GM12872 (cell line): ENCODE results near the gene SCNM1.

Source experiments
- CTCF ChIP-seq: IDR thresholded peaks from 3 replicates; pipeline ENCODE4 v1.5.1; 2011; ENCODE audit warnings: low read depth, mild to moderate bottlenecking, low read length, moderate library complexity; ENCODE audit not compliant: insufficient read depth

SCNM1 gene

DNA sequence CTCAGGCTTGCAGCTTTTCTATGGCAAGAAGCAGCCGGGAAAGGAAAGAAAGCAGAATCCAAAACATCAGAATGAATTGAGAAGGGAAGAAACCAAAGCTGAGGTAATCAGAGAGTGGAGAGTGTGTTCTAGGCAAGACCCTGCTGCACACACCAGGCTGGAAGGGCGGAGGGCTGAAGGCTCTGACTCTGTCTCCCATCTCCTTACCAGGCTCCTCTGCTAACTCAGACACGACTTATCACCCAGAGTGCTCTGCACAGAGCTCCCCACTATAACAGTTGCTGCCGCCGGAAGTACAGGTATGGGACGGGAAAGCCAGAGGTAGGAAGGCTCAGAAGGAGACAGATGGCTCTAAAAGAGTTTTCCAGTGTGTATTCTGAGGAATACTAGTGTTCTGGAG lies 1.2 kb downstream of the SCNM1 start:
- TF ChIP-seq CTCF = no peak

- no peak for TF ChIP-seq CTCF
These were observed 5.2 kb downstream of the SCNM1 start for GRCh38 chr1:151171190-151171589.

DNA sequence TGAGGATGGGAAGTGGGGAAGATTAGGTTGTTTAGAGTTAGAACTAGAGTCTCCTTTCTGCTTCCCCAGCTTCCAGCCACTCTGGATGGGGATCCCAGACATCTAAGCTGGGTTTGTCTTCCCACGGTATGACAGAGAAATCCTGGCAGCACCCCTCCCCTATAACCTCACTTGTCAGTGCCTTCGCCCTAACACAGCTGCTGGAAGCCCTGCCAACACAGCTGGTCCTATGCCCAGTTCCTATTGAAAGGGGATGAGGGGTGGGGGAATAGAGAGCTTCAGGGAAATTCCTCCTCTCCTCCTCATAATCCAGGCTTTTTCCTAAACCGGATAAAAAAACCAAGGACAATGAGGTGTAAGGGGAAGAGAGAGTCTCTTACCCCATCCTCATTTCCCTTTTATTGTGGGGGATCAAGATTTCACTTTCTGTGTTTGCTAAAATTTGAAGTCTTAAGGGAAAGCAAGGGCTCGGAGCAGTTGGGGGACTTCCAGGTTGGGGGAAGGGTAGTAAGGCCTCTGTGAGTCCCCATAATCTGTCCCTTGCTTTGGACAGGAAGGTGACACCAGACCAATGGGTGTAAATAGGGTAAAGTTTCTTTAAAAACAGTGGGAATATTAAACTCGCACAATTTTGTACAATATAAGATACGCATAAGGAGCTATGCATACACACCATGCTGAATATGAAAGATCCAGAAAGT lies 9.2 kb downstream of the SCNM1 start:
- TF ChIP-seq CTCF = no peak

GRCh38 chr1:151175863-151176262 lies 9.9 kb downstream of the SCNM1 start, which contains the start of gene TMOD4:
Gene TMOD4 (minus strand): TSS chr1:151175981. CDS start chr1:151174875, 1,106 bp downstream.
- peak; percentile 71 for TF ChIP-seq CTCF

GRCh38 chr1:151176514-151177045 lies 10.6 kb downstream of the SCNM1 start:
- TF ChIP-seq CTCF = no peak

- TF ChIP-seq CTCF = no peak
These were observed 18.3 kb downstream of the SCNM1 start for GRCh38 chr1:151184211-151184610.

GRCh38 chr1:151187205-151187604 lies 21.3 kb downstream of the SCNM1 start:
- TF ChIP-seq CTCF = no peak
